Thoracic aorta (tissue), 2 donors: ENCODE results near the gene PDLIM4. TPM values are rescaled to one million over a fixed set of nuclear protein-coding genes. Genes with fewer than 3 reads are reported as not detected.

Experiments used
- ATAC-seq: fragments of 150-250 bp; one replicate; pipeline ENCODE4 v1.8.0; 2017; ENCODE audit warnings: low read depth; ENCODE audit not compliant: insufficient number of reproducible peaks, low FRiP score
- DNase-seq: peaks from one replicate; pipeline ENCODE4 v3.0.0-alpha.2; 2020; ENCODE audit warnings: low spot score
- H3K27ac ChIP-seq, 2 donors: fragments of 200-600 bp; sonication (generic); 1 replicate in 1 of 2; 2 replicates in 1 of 2; pipeline ENCODE4 v1.5.1; 2016; ENCODE audit warnings: mild to moderate bottlenecking in 2 of 2, moderate library complexity in 2 of 2
- H3K27me3 ChIP-seq: fragments of 200-600 bp; sonication (generic); replicated peaks from 2 replicates; pipeline ENCODE4 v1.6.0; 2016; ENCODE audit warnings: mild to moderate bottlenecking; ENCODE audit not compliant: insufficient read depth
- H3K36me3 ChIP-seq: fragments of 200-600 bp; sonication (generic); one replicate; pipeline ENCODE4 v1.5.1; 2016
- H3K4me1 ChIP-seq, 2 donors: fragments of 200-600 bp; sonication (generic); 1 replicate in 1 of 2; 2 replicates in 1 of 2; pipeline versions ENCODE4 v1.5.1 to v1.6.0; 2016; ENCODE audit warnings: low read depth in 2 of 2, mild to moderate bottlenecking in 1 of 2; ENCODE audit not compliant: control insufficient read depth in 1 of 2
- H3K4me3 ChIP-seq: fragments of 200-600 bp; sonication (generic); 2 replicates; pipeline ENCODE4 v1.5.1; 2016; ENCODE audit warnings: mild to moderate bottlenecking
- H3K9me3 ChIP-seq: fragments of 200-600 bp; sonication (generic); 2 replicates; pipeline ENCODE4 v1.5.1; 2016
- CTCF ChIP-seq: fragments of 200-600 bp; sonication (generic); IDR thresholded peaks from one replicate; pipeline ENCODE4 v1.5.1; 2019; ENCODE audit warnings: antibody characterized with exemption
- total RNA-seq, 2 donors: library from RNA; depleted of rRNA; stranded (reverse); fragments of >200 nt; gene quantifications; one replicate each; pipeline versions ENCODE4 v1.1.0 to v1.2.3, GENCODE V29; 2016

Gene PDLIM4
- 10 to 100 TPM; 50.6 to 81.0 TPM for total RNA-seq

GRCh38 chr5:132257131-132258101, at the start of gene PDLIM4:
TSS of gene PDLIM4 (plus strand) at chr5:132257696. CDS start at chr5:132257735, 39 bp downstream.
- H3K4me1 ChIP-seq: peaks cover 33 to 70% of the 10 kb centered on the region in 2 donors

GRCh38 chr5:132207778-132208177, 49.7 kb upstream of the PDLIM4 start:
- Histone ChIP-seq H3K4me1 (peaks cover 11 to 25% of the 10 kb centered on the region in 2 donors), H3K27ac (no peak overlapping the region), H3K9me3 (no peaks in the 10 kb centered on the region), H3K36me3 (peaks cover 49% of the 10 kb centered on the region), H3K4me3 (no peak overlapping the region), H3K27me3 (no peaks in the 10 kb centered on the region)
- no peak for TF ChIP-seq CTCF
- ATAC-seq (no peak), DNase-seq (no peak)

More at GRCh38 chr5:132257131-132258101, at the start of gene PDLIM4:
- Histone ChIP-seq H3K27ac (peak within 1 kb of the TSS; percentile 91 to 98), H3K36me3 (no peaks in the 10 kb centered on the region), H3K27me3 (no peaks in the 10 kb centered on the region), H3K4me3 (peak within 1 kb of the TSS; percentile 84), H3K9me3 (no peaks in the 10 kb centered on the region)
- DNase-seq: no peak
- TF ChIP-seq CTCF: no peak
- ATAC-seq: no peak

GRCh38 chr5:132209131-132209530, 48.4 kb upstream of the PDLIM4 start:
- Histone ChIP-seq H3K36me3 (peaks cover 51% of the 10 kb centered on the region), H3K27ac (no peak overlapping the region), H3K9me3 (no peaks in the 10 kb centered on the region), H3K27me3 (no peaks in the 10 kb centered on the region), H3K4me1 (peaks cover 11 to 26% of the 10 kb centered on the region in 2 donors), H3K4me3 (no peak overlapping the region)
- ATAC-seq: no peak
- no peak for TF ChIP-seq CTCF
- no peak for DNase-seq

- Histone ChIP-seq H3K9me3 (no peaks in the 10 kb centered on the region), H3K4me3 (no peak overlapping the region), H3K4me1 (peaks cover 17 to 35% of the 10 kb centered on the region in 2 donors), H3K36me3 (peaks cover 51% of the 10 kb centered on the region), H3K27ac (no peak overlapping the region), H3K27me3 (no peaks in the 10 kb centered on the region)
- DNase-seq (no peak), ATAC-seq (no peak)
- TF ChIP-seq CTCF: no peak
Measured at GRCh38 chr5:132209901-132210545, 47.5 kb upstream of the PDLIM4 start.

- Histone ChIP-seq H3K4me1 (peaks cover 18 to 36% of the 10 kb centered on the region in 2 donors), H3K9me3 (no peaks in the 10 kb centered on the region), H3K27me3 (no peaks in the 10 kb centered on the region), H3K27ac (no peak overlapping the region), H3K4me3 (no peak overlapping the region), H3K36me3 (peaks cover 51% of the 10 kb centered on the region)
- ATAC-seq (no peak), DNase-seq (no peak)
- TF ChIP-seq CTCF: no peak
Measured at GRCh38 chr5:132210944-132211343, 46.6 kb upstream of the PDLIM4 start.
